Cardiac septum (tissue), 1 donor: ENCODE results near the gene PPTC7. TPM values are rescaled to one million over a fixed set of nuclear protein-coding genes. Genes with fewer than 3 reads are reported as not detected.
"Not testable (repeated sequence)": the region's sequence is repeated elsewhere in the genome, so short reads cannot be mapped to it uniquely, and the experiment has no call there.

Experiments
- DNase-seq: peaks from one replicate; pipeline ENCODE4 v3.0.0-alpha.2; 2020; ENCODE audit warnings: low spot score
- intact Hi-C: fragments of 100-400 bp; cut with DNase I; formaldehyde crosslinking; loops from one replicate; pipeline ENCODE4 v1.14.0; 2022
- total RNA-seq: library from RNA; stranded (reverse); fragmentation: NEBNext Ultra II Directional; extraction: Animal tissue kit (Norgen Biotek cat#: 25700); gene quantifications from one replicate; pipeline ENCODE4 v1.2.1, GENCODE V29; 2021
- donor health status: DM: no; HTN: no; CAD: no.

The PPTC7 gene
- total RNA-seq, 1 donor from 2014 or later = 55.0 TPM

- no peak for DNase-seq
- intact Hi-C loops = no loop called here
Measured at GRCh38 chr12:110590806-110591326, 7.7 kb upstream of the PPTC7 start.

- no peak for DNase-seq
- intact Hi-C loops = no loop called here
Measured at GRCh38 chr12:110590059-110590458, 6.9 kb upstream of the PPTC7 start.

- DNase-seq, intact Hi-C loops: not testable (repeated sequence)
Measured at GRCh38 chr12:110587102-110587501, 4.0 kb upstream of the PPTC7 start.

- DNase-seq = no peak
- intact Hi-C loops = no loop called here
Measured at GRCh38 chr12:110585231-110585799, 2.2 kb upstream of the PPTC7 start.

GRCh38 chr12:110582276-110583136, 612 bp downstream of the PPTC7 start:
- peak; percentile 92 for DNase-seq
- intact Hi-C loops = loop anchor here (5.0 kb wide), 1 partner anchor 45 kb away; no protein-coding TSS in a partner anchor

- no peak for DNase-seq
- intact Hi-C loops = loop anchor here (5.0 kb wide), 1 partner anchor 45 kb away; no protein-coding TSS in a partner anchor
Measured at GRCh38 chr12:110581931-110582275, 1.2 kb downstream of the PPTC7 start.

GRCh38 chr12:110579535-110580253, 3.4 kb downstream of the PPTC7 start:
- intact Hi-C loops = loop anchor here (5.0 kb wide), 1 partner anchor 42 kb away; no protein-coding TSS in a partner anchor

GRCh38 chr12:110578694-110579534, 4.2 kb downstream of the PPTC7 start:
- intact Hi-C loops = no loop called here
- DNase-seq = no peak

More at GRCh38 chr12:110579535-110580253, 3.4 kb downstream of the PPTC7 start:
- DNase-seq = no peak

GRCh38 chr12:110577864-110578693, 5.0 kb downstream of the PPTC7 start:
- DNase-seq = no peak
- intact Hi-C loops = no loop called here

- DNase-seq = no peak
- intact Hi-C loops = no loop called here
Measured at GRCh38 chr12:110576504-110576903, 6.6 kb downstream of the PPTC7 start.

GRCh38 chr12:110575326-110575725, 7.8 kb downstream of the PPTC7 start:
- intact Hi-C loops = no loop called here
- DNase-seq = no peak

GRCh38 chr12:110574717-110575230, 8.3 kb downstream of the PPTC7 start:
- intact Hi-C loops, DNase-seq: not testable (repeated sequence)

- intact Hi-C loops = no loop called here
- no peak for DNase-seq
Measured at GRCh38 chr12:110574044-110574443, 9.1 kb downstream of the PPTC7 start.

GRCh38 chr12:110570798-110571197, 12.3 kb downstream of the PPTC7 start:
- DNase-seq, intact Hi-C loops: not testable (repeated sequence)

- intact Hi-C loops, DNase-seq: not testable (repeated sequence)
Measured at GRCh38 chr12:110569838-110570237, 13.3 kb downstream of the PPTC7 start.

- intact Hi-C loops = no loop called here
Measured at GRCh38 chr12:110568752-110569151, 14.4 kb downstream of the PPTC7 start.

GRCh38 chr12:110566993-110567392, 16.1 kb downstream of the PPTC7 start:
- no peak for DNase-seq
- intact Hi-C loops = no loop called here

More at GRCh38 chr12:110568752-110569151, 14.4 kb downstream of the PPTC7 start:
- DNase-seq = no peak
